H1 (cell line): ENCODE data around the gene DCTN3. TPM values are rescaled to one million over a fixed set of nuclear protein-coding genes. Genes with fewer than 3 reads are reported as not detected.

Experiments used
- NRF1 ChIP-seq: IDR thresholded peaks from 2 replicates; pipeline ENCODE4 v1.6.1; 2011; ENCODE audit warnings: mild to moderate bottlenecking, low read depth, low read length, improper control_type of control experiment
- POLR2A ChIP-seq, 2 experiments: IDR thresholded peaks; 1 replicate in 1 of 2; 2 replicates in 1 of 2; pipeline ENCODE4 v1.6.1; 2011; ENCODE audit warnings: low read depth in 2 of 2, low read length in 2 of 2, mild to moderate bottlenecking in 2 of 2; ENCODE audit errors: control extremely low read depth in 1 of 2
- POU5F1 ChIP-seq: IDR thresholded peaks from 2 replicates; pipeline ENCODE4 v1.6.1; 2011; ENCODE audit warnings: low read depth, mild to moderate bottlenecking, low read length, moderate library complexity
- SP1 ChIP-seq: IDR thresholded peaks from 2 replicates; pipeline ENCODE4 v1.6.1; 2011; ENCODE audit warnings: low read depth, low read length
- SUZ12 ChIP-seq: fragments of 200-600 bp; sonication (generic); IDR thresholded peaks from 2 replicates; pipeline ENCODE4 v1.6.1; 2012; ENCODE audit warnings: mild to moderate bottlenecking, inconsistent platforms, low read length, moderate library complexity, mixed read lengths
- polyA plus RNA-seq, 7 experiments: library from polyadenylated mRNA; depleted of rRNA in 3 of 7; stranded (reverse) in 5 of 7; unstranded in 2 of 7; fragments of >200 nt in 5 of 7; fragments of 200-250 nt in 2 of 7; gene quantifications; 1 replicate in 5 of 7; 2 replicates in 1 of 7; 4 replicates in 1 of 7; pipeline versions ENCODE4 v1.2.1 to v1.2.3, GENCODE V29; 2011 to 2013; ENCODE audit warnings: missing spikeins in 2 of 7, mixed read lengths in 2 of 7
- total RNA-seq: library from RNA; stranded (reverse); fragmentation: NEBNext Ultra II Directional; extraction: Animal tissue kit (Norgen Biotek cat#: 25700); gene quantifications from 2 replicates; pipeline ENCODE4 v1.2.1, GENCODE V29; 2021
- TF ChIP-seq, protein P1 (sequence below): fragments of 300-600 bp; sonication (generic); IDR thresholded peaks from 2 replicates; pipeline ENCODE4 v1.7.1; 2012; ENCODE audit warnings: low read length, moderate library complexity, mild to moderate bottlenecking, inconsistent platforms; ENCODE audit not compliant: insufficient replicate concordance

DCTN3 gene
- total and polyA plus RNA-seq, 2 of the 8 experiments (the other 6 are each of a cell fraction or from before 2014, with no cell fraction given) = 25.6 to 39.2 TPM

DNA sequence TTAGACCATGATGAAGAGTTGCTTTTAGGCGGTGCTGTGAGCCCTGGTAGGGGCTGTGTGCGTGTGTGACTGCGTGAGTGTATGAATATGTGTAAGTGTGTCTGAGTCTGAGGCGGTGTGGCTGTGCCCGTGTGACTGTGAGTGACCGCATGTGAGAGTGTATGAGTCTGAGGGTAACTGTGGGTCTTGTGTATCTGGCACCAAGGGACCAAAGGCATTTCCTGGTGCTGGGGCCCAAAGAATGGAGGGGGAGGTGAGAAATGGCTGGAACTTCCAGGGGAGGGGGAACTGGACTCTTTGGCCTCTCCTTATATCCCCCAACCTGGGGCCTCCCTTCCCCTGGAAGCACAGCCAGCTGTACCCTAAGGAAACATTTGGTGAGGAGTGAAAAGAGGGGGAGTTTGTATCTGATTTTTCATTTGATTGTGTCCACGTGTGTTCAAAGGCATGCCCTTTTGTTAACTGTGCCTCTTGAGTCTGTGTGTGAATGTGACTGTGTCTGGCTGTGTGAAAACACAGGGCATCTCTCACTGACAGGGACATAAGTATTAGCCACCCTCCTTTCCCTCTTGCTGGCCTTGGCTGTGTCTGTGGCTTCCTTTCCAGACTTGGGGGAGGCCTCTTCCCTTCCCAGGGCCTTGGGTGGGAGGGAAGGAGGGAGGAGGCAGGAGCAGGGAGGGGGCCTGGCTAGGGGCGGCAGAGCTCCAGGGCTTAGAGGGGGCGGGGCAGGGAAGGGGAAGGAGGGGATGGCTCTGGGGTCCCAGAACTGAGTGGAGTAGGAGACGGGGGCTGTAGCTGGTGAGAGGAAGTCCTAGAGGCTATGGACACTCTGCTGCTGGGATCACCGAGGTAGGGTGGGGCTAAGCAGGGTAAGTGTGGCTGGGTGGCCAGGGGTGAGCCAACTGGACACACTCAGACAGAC is 33.1 kb upstream of the DCTN3 start (continued):
- TF ChIP-seq, protein P1, sequence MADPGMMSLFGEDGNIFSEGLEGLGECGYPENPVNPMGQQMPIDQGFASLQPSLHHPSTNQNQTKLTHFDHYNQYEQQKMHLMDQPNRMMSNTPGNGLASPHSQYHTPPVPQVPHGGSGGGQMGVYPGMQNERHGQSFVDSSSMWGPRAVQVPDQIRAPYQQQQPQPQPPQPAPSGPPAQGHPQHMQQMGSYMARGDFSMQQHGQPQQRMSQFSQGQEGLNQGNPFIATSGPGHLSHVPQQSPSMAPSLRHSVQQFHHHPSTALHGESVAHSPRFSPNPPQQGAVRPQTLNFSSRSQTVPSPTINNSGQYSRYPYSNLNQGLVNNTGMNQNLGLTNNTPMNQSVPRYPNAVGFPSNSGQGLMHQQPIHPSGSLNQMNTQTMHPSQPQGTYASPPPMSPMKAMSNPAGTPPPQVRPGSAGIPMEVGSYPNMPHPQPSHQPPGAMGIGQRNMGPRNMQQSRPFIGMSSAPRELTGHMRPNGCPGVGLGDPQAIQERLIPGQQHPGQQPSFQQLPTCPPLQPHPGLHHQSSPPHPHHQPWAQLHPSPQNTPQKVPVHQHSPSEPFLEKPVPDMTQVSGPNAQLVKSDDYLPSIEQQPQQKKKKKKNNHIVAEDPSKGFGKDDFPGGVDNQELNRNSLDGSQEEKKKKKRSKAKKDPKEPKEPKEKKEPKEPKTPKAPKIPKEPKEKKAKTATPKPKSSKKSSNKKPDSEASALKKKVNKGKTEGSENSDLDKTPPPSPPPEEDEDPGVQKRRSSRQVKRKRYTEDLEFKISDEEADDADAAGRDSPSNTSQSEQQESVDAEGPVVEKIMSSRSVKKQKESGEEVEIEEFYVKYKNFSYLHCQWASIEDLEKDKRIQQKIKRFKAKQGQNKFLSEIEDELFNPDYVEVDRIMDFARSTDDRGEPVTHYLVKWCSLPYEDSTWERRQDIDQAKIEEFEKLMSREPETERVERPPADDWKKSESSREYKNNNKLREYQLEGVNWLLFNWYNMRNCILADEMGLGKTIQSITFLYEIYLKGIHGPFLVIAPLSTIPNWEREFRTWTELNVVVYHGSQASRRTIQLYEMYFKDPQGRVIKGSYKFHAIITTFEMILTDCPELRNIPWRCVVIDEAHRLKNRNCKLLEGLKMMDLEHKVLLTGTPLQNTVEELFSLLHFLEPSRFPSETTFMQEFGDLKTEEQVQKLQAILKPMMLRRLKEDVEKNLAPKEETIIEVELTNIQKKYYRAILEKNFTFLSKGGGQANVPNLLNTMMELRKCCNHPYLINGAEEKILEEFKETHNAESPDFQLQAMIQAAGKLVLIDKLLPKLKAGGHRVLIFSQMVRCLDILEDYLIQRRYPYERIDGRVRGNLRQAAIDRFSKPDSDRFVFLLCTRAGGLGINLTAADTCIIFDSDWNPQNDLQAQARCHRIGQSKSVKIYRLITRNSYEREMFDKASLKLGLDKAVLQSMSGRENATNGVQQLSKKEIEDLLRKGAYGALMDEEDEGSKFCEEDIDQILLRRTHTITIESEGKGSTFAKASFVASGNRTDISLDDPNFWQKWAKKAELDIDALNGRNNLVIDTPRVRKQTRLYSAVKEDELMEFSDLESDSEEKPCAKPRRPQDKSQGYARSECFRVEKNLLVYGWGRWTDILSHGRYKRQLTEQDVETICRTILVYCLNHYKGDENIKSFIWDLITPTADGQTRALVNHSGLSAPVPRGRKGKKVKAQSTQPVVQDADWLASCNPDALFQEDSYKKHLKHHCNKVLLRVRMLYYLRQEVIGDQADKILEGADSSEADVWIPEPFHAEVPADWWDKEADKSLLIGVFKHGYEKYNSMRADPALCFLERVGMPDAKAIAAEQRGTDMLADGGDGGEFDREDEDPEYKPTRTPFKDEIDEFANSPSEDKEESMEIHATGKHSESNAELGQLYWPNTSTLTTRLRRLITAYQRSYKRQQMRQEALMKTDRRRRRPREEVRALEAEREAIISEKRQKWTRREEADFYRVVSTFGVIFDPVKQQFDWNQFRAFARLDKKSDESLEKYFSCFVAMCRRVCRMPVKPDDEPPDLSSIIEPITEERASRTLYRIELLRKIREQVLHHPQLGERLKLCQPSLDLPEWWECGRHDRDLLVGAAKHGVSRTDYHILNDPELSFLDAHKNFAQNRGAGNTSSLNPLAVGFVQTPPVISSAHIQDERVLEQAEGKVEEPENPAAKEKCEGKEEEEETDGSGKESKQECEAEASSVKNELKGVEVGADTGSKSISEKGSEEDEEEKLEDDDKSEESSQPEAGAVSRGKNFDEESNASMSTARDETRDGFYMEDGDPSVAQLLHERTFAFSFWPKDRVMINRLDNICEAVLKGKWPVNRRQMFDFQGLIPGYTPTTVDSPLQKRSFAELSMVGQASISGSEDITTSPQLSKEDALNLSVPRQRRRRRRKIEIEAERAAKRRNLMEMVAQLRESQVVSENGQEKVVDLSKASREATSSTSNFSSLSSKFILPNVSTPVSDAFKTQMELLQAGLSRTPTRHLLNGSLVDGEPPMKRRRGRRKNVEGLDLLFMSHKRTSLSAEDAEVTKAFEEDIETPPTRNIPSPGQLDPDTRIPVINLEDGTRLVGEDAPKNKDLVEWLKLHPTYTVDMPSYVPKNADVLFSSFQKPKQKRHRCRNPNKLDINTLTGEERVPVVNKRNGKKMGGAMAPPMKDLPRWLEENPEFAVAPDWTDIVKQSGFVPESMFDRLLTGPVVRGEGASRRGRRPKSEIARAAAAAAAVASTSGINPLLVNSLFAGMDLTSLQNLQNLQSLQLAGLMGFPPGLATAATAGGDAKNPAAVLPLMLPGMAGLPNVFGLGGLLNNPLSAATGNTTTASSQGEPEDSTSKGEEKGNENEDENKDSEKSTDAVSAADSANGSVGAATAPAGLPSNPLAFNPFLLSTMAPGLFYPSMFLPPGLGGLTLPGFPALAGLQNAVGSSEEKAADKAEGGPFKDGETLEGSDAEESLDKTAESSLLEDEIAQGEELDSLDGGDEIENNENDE = no peak
- no peak for TF ChIP-seq NRF1
- TF ChIP-seq SP1 = no peak
- TF ChIP-seq POU5F1 = no peak
- TF ChIP-seq SUZ12 = no peak
- TF ChIP-seq POLR2A (IDR thresholded peaks at IDR 0.05; ENCODE audit: control extremely low read depth in 1 of 2, low read depth in 2 of 2, low read length in 2 of 2) = no peak
- TF ChIP-seq, all 59 proteins: peak for 0
